Fibroblast of pulmonary artery (primary cell): ENCODE measurements around the gene GP1BB.

ENCODE experiments used
- DNase-seq: peaks from one replicate; pipeline ENCODE4 v3.0.0-alpha.2; 2010; ENCODE audit warnings: low read depth
- H3K4me3 ChIP-seq: replicated peaks from 2 replicates; pipeline ENCODE4 v1.5.1; 2011; ENCODE audit warnings: low read depth, mild to moderate bottlenecking, control low read depth, low read length, moderate library complexity
- TF ChIP-seq, protein P1 (sequence below): IDR thresholded peaks from 2 replicates; pipeline ENCODE4 v1.5.1; 2011; ENCODE audit warnings: mild to moderate bottlenecking, control low read depth, low read length, inconsistent platforms; ENCODE audit errors: missing control alignments

The GP1BB gene

DNA sequence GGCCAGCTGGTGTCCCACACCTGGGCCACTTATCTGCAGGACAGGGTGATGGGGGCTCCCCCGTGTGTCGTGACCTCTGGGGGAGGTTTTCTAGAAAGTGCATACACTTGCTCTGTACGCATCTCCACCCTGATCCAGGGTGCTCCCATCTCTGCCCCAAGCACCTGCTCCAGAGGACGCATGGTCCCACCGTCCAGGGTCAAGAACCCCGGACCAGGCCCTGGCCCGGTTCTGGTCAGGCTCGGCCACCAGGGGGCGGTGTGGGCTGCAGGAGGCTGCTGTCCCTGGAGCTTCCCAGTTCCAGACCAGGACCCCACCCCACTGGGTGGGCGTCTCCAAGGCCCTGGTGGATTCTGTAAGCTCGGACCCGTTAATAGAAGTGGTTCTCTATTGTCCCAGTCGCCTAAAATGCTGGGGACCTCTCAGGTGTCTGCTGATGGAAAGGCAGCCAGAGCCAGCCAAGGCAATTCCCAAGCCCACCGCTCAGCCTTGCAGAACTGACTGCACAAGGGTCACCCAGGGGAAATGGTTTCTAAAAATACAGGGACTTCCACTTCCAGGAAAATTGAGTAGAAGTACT lies 43.7 kb upstream of the GP1BB start:
- H3K4me3 ChIP-seq, result no peak overlapping the region
- no peak for DNase-seq
- TF ChIP-seq, protein P1, sequence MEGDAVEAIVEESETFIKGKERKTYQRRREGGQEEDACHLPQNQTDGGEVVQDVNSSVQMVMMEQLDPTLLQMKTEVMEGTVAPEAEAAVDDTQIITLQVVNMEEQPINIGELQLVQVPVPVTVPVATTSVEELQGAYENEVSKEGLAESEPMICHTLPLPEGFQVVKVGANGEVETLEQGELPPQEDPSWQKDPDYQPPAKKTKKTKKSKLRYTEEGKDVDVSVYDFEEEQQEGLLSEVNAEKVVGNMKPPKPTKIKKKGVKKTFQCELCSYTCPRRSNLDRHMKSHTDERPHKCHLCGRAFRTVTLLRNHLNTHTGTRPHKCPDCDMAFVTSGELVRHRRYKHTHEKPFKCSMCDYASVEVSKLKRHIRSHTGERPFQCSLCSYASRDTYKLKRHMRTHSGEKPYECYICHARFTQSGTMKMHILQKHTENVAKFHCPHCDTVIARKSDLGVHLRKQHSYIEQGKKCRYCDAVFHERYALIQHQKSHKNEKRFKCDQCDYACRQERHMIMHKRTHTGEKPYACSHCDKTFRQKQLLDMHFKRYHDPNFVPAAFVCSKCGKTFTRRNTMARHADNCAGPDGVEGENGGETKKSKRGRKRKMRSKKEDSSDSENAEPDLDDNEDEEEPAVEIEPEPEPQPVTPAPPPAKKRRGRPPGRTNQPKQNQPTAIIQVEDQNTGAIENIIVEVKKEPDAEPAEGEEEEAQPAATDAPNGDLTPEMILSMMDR, result peak; percentile 72

GRCh38 chr22:19680287-19680881 lies 43.0 kb upstream of the GP1BB start:
- no peak for DNase-seq
- TF ChIP-seq, protein P1, result no peak
- no peak overlapping the region for H3K4me3 ChIP-seq

DNA sequence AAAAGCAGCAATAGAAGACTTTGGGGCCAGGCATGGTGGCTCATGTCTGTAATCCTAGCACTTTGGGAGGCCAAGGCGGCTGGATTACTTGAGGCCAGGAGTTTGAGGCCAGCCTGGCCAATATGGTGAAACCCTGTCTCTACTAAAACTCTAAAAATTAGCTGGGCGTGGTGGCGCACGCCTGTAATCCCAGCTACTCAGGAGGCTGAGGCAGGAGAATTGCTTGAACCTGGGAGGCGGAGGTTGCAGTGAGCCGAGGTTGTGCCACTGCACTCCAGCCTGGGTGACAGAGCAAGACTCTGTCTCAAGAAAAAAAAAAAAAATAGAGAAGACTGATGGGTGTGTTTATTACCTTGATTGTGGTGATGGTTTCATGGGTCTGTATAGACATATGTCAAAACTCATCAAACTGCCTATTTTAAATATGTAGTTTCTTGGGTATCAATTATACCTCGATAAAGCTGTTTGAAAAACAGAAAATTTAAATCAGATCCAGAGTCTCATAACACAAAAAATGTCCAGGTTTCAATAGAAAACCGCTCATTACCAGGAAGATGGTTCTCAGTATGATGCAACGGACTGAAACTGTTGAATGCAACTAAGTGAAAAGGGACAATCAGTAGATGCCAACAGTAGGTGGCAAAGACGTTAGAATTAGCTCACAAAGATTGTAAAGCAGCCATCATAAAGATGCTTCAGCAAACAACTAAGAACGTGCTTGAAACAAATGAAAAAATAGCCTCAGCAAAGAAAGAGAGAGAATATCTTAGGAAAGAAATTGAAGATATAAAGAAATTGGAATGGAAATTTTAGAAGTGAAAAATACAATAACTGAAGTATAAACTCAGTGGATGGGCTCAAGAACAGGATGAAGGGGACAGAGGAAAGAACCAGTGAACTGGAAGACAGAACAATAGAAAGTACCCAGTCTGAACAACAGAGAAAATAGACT lies 42.2 kb upstream of the GP1BB start:
- DNase-seq, result no peak
- no peak overlapping the region for H3K4me3 ChIP-seq
- TF ChIP-seq, protein P1, result no peak

GRCh38 chr22:19681863-19682245 lies 41.5 kb upstream of the GP1BB start:
- TF ChIP-seq, protein P1, result no peak
- DNase-seq, result no peak
- no peak overlapping the region for H3K4me3 ChIP-seq

DNA sequence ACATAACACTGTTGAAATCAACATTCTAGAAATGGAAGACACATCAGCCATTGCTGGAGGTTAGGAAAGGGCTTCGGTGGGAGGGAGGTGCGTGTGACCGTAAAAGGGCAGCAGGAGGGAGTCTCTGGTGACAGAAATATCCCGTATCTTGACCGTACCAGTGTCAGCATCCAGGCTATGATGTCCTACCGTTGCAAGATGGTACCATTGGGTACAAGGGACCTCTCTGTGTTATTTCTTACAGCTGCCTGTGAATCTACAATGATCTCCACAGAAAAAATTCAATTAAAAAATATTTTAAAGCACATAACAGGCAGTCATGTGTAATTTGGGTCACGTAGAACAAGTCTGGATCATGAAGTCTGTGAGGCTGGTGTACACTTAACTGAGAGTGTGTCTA lies 36.4 kb upstream of the GP1BB start:
- DNase-seq, result no peak
- TF ChIP-seq, protein P1, result no peak
- H3K4me3 ChIP-seq, result no peak overlapping the region

DNA sequence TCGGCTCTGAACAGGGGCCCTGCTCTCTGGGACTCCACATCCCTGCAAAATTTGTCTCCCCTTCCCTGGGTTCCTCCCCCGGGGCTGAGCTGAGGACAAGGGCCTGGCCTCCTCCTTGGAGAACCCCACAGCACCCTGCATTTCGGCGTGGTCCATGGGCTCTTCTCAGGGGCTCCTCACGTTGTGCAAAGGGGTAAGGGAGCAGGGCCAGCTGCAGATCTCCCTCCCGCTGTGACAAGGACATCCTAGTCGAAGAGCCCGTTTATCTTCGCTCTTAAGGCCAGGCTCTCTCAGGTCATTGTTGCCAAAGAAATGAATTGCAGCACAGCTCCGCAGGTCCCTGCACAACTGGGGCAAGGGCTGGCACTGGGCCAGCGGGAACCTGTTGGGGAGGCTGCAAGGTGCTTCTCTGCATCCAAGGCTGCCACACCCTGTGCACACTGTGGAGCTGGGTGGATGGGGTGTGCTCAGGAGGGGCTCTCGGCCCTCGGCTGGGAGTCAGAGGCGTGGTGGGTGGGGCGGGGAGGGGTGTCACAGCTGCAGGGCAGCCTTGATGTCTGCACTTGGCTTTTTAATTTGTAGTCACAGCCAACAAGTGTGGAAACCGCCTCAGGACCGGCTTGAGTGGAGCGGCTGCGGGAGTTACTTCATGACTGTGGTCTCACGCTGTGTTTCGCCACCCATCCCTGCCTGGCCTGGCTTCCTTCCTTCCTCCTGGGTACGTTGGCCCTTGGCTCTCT lies 35.6 kb upstream of the GP1BB start:
- DNase-seq, result no peak
- TF ChIP-seq, protein P1, result no peak
- no peak overlapping the region for H3K4me3 ChIP-seq
